ENCODE data around the gene EXOC6.

The EXOC6 gene

GRCh38 chr10:92832121-92832520 is 16.2 kb upstream of the EXOC6 start:
- Histone ChIP-seq H3K4me3 (ENCODE audit: low read depth in 1 of 5, low read length in 5 of 5) (no peak overlapping the region), H3K9me3 (ENCODE audit: control insufficient read depth in 5 of 5, low read length in 5 of 5) (no peaks in the 10 kb centered on the region), H3K4me1 (ENCODE audit: control insufficient read depth in 5 of 5, insufficient read depth in 5 of 5, low read length in 5 of 5) (peaks cover 0 to 26% (median 0%) of the 10 kb centered on the region in 5 donors), H3K36me3 (ENCODE audit: control insufficient read depth in 5 of 5, insufficient read depth in 5 of 5, low read length in 5 of 5) (no peaks in the 10 kb centered on the region), H3K27me3 (ENCODE audit: control insufficient read depth in 5 of 5, insufficient read depth in 4 of 5, low read length in 5 of 5) (peaks cover 0 to 3% (median 0%) of the 10 kb centered on the region in 5 donors), H3K27ac (ENCODE audit: low read depth, low read length) (no peak overlapping the region), H3K9ac (ENCODE audit: low read length in 5 of 5) (no peak overlapping the region)

GRCh38 chr10:92832998-92833650 is 15.2 kb upstream of the EXOC6 start:
- no peaks in the 10 kb centered on the region for H3K36me3 ChIP-seq (ENCODE audit: control insufficient read depth in 5 of 5, insufficient read depth in 5 of 5, low read length in 5 of 5)
- no peaks in the 10 kb centered on the region for H3K9me3 ChIP-seq (ENCODE audit: control insufficient read depth in 5 of 5, low read length in 5 of 5)
- peaks cover 0 to 3% (median 0%) of the 10 kb centered on the region in 5 donors for H3K27me3 ChIP-seq (ENCODE audit: control insufficient read depth in 5 of 5, insufficient read depth in 4 of 5, low read length in 5 of 5)
- no peak overlapping the region for H3K27ac ChIP-seq (ENCODE audit: low read depth, low read length)
- H3K4me3 ChIP-seq (ENCODE audit: low read depth in 1 of 5, low read length in 5 of 5) = no peak overlapping the region
- peaks cover 0 to 27% (median 0%) of the 10 kb centered on the region in 5 donors for H3K4me1 ChIP-seq (ENCODE audit: control insufficient read depth in 5 of 5, insufficient read depth in 5 of 5, low read length in 5 of 5)
- no peak overlapping the region for H3K9ac ChIP-seq (ENCODE audit: low read length in 5 of 5)

GRCh38 chr10:92834331-92834730 is 14.0 kb upstream of the EXOC6 start:
- Histone ChIP-seq H3K27ac (ENCODE audit: low read depth, low read length) (no peak overlapping the region), H3K9me3 (ENCODE audit: control insufficient read depth in 5 of 5, low read length in 5 of 5) (no peaks in the 10 kb centered on the region), H3K4me3 (ENCODE audit: low read depth in 1 of 5, low read length in 5 of 5) (no peak overlapping the region), H3K4me1 (ENCODE audit: control insufficient read depth in 5 of 5, insufficient read depth in 5 of 5, low read length in 5 of 5) (peaks cover 3 to 35% (median 5%) of the 10 kb centered on the region in 5 donors), H3K9ac (ENCODE audit: low read length in 5 of 5) (no peak overlapping the region), H3K27me3 (ENCODE audit: control insufficient read depth in 5 of 5, insufficient read depth in 4 of 5, low read length in 5 of 5) (peaks cover 0 to 3% (median 0%) of the 10 kb centered on the region in 5 donors), H3K36me3 (ENCODE audit: control insufficient read depth in 5 of 5, insufficient read depth in 5 of 5, low read length in 5 of 5) (no peaks in the 10 kb centered on the region)

GRCh38 chr10:92834986-92835385 is 13.3 kb upstream of the EXOC6 start:
- Histone ChIP-seq H3K9ac (ENCODE audit: low read length in 5 of 5) (no peak overlapping the region), H3K9me3 (ENCODE audit: control insufficient read depth in 5 of 5, low read length in 5 of 5) (no peaks in the 10 kb centered on the region), H3K36me3 (ENCODE audit: control insufficient read depth in 5 of 5, insufficient read depth in 5 of 5, low read length in 5 of 5) (no peaks in the 10 kb centered on the region), H3K4me1 (ENCODE audit: control insufficient read depth in 5 of 5, insufficient read depth in 5 of 5, low read length in 5 of 5) (peaks cover 3 to 38% (median 6%) of the 10 kb centered on the region in 5 donors), H3K27ac (ENCODE audit: low read depth, low read length) (no peak overlapping the region), H3K27me3 (ENCODE audit: control insufficient read depth in 5 of 5, insufficient read depth in 4 of 5, low read length in 5 of 5) (peaks cover 0 to 3% (median 0%) of the 10 kb centered on the region in 5 donors), H3K4me3 (ENCODE audit: low read depth in 1 of 5, low read length in 5 of 5) (no peak overlapping the region)

GRCh38 chr10:92837456-92837855 is 10.9 kb upstream of the EXOC6 start:
- Histone ChIP-seq H3K27ac (ENCODE audit: low read depth, low read length) (no peak overlapping the region), H3K4me1 (ENCODE audit: control insufficient read depth in 5 of 5, insufficient read depth in 5 of 5, low read length in 5 of 5) (peaks cover 3 to 36% (median 6%) of the 10 kb centered on the region in 5 donors), H3K27me3 (ENCODE audit: control insufficient read depth in 5 of 5, insufficient read depth in 4 of 5, low read length in 5 of 5) (no peaks in the 10 kb centered on the region), H3K9me3 (ENCODE audit: control insufficient read depth in 5 of 5, low read length in 5 of 5) (no peaks in the 10 kb centered on the region), H3K4me3 (ENCODE audit: low read depth in 1 of 5, low read length in 5 of 5) (no peak overlapping the region), H3K36me3 (ENCODE audit: control insufficient read depth in 5 of 5, insufficient read depth in 5 of 5, low read length in 5 of 5) (no peaks in the 10 kb centered on the region), H3K9ac (ENCODE audit: low read length in 5 of 5) (no peak overlapping the region)

- no peak overlapping the region for H3K27ac ChIP-seq (ENCODE audit: low read depth, low read length)
- H3K36me3 ChIP-seq (ENCODE audit: control insufficient read depth in 5 of 5, insufficient read depth in 5 of 5, low read length in 5 of 5) = no peaks in the 10 kb centered on the region
- no peak overlapping the region for H3K4me3 ChIP-seq (ENCODE audit: low read depth in 1 of 5, low read length in 5 of 5)
- no peak overlapping the region for H3K9ac ChIP-seq (ENCODE audit: low read length in 5 of 5)
- H3K9me3 ChIP-seq (ENCODE audit: control insufficient read depth in 5 of 5, low read length in 5 of 5) = no peaks in the 10 kb centered on the region
- H3K27me3 ChIP-seq (ENCODE audit: control insufficient read depth in 5 of 5, insufficient read depth in 4 of 5, low read length in 5 of 5) = no peaks in the 10 kb centered on the region
- peaks cover 3 to 28% (median 6%) of the 10 kb centered on the region in 5 donors for H3K4me1 ChIP-seq (ENCODE audit: control insufficient read depth in 5 of 5, insufficient read depth in 5 of 5, low read length in 5 of 5)
Measured at GRCh38 chr10:92839191-92840085, 8.9 kb upstream of the EXOC6 start.

GRCh38 chr10:92844746-92845145 is 3.6 kb upstream of the EXOC6 start:
- Histone ChIP-seq H3K9me3 (ENCODE audit: control insufficient read depth in 5 of 5, low read length in 5 of 5) (no peaks in the 10 kb centered on the region), H3K36me3 (ENCODE audit: control insufficient read depth in 5 of 5, insufficient read depth in 5 of 5, low read length in 5 of 5) (no peaks in the 10 kb centered on the region), H3K4me1 (ENCODE audit: control insufficient read depth in 5 of 5, insufficient read depth in 5 of 5, low read length in 5 of 5) (peaks cover 3 to 24% (median 16%) of the 10 kb centered on the region in 5 donors), H3K27ac (ENCODE audit: low read depth, low read length) (no peak overlapping the region), H3K9ac (ENCODE audit: low read length in 5 of 5) (no peak overlapping the region), H3K4me3 (ENCODE audit: low read depth in 1 of 5, low read length in 5 of 5) (no peak overlapping the region), H3K27me3 (ENCODE audit: control insufficient read depth in 5 of 5, insufficient read depth in 4 of 5, low read length in 5 of 5) (no peaks in the 10 kb centered on the region)

GRCh38 chr10:92845921-92846320 is 2.4 kb upstream of the EXOC6 start:
- Histone ChIP-seq H3K27ac (ENCODE audit: low read depth, low read length) (no peak overlapping the region), H3K36me3 (ENCODE audit: control insufficient read depth in 5 of 5, insufficient read depth in 5 of 5, low read length in 5 of 5) (no peaks in the 10 kb centered on the region), H3K4me1 (ENCODE audit: control insufficient read depth in 5 of 5, insufficient read depth in 5 of 5, low read length in 5 of 5) (peaks cover 3 to 24% (median 17%) of the 10 kb centered on the region in 5 donors), H3K9ac (ENCODE audit: low read length in 5 of 5) (no peak overlapping the region), H3K9me3 (ENCODE audit: control insufficient read depth in 5 of 5, low read length in 5 of 5) (no peaks in the 10 kb centered on the region), H3K4me3 (ENCODE audit: low read depth in 1 of 5, low read length in 5 of 5) (no peak overlapping the region), H3K27me3 (ENCODE audit: control insufficient read depth in 5 of 5, insufficient read depth in 4 of 5, low read length in 5 of 5) (no peaks in the 10 kb centered on the region)

GRCh38 chr10:92846344-92846743 is 2.0 kb upstream of the EXOC6 start:
- Histone ChIP-seq H3K27ac (ENCODE audit: low read depth, low read length) (no peak overlapping the region), H3K9ac (ENCODE audit: low read length in 5 of 5) (no peak overlapping the region), H3K9me3 (ENCODE audit: control insufficient read depth in 5 of 5, low read length in 5 of 5) (no peaks in the 10 kb centered on the region), H3K4me3 (ENCODE audit: low read depth in 1 of 5, low read length in 5 of 5) (no peak overlapping the region), H3K36me3 (ENCODE audit: control insufficient read depth in 5 of 5, insufficient read depth in 5 of 5, low read length in 5 of 5) (no peaks in the 10 kb centered on the region), H3K27me3 (ENCODE audit: control insufficient read depth in 5 of 5, insufficient read depth in 4 of 5, low read length in 5 of 5) (no peaks in the 10 kb centered on the region), H3K4me1 (ENCODE audit: control insufficient read depth in 5 of 5, insufficient read depth in 5 of 5, low read length in 5 of 5) (peaks cover 3 to 24% (median 17%) of the 10 kb centered on the region in 5 donors)

- Histone ChIP-seq H3K4me3 (ENCODE audit: low read depth in 1 of 5, low read length in 5 of 5) (no peak overlapping the region), H3K36me3 (ENCODE audit: control insufficient read depth in 5 of 5, insufficient read depth in 5 of 5, low read length in 5 of 5) (no peaks in the 10 kb centered on the region), H3K27me3 (ENCODE audit: control insufficient read depth in 5 of 5, insufficient read depth in 4 of 5, low read length in 5 of 5) (no peaks in the 10 kb centered on the region), H3K9me3 (ENCODE audit: control insufficient read depth in 5 of 5, low read length in 5 of 5) (no peaks in the 10 kb centered on the region), H3K4me1 (ENCODE audit: control insufficient read depth in 5 of 5, insufficient read depth in 5 of 5, low read length in 5 of 5) (peaks cover 3 to 24% (median 17%) of the 10 kb centered on the region in 5 donors), H3K9ac (ENCODE audit: low read length in 5 of 5) (no peak overlapping the region), H3K27ac (ENCODE audit: low read depth, low read length) (no peak overlapping the region)
Measured at GRCh38 chr10:92846854-92847201, 1.5 kb upstream of the EXOC6 start.
